Stimulated activated CD4-positive, alpha-beta T cell treated with anti-CD3 and anti-CD28 coated beads, TNF-alpha, amount 100 ng/mL, for 48 hours (primary cell): Measurements from ENCODE around the gene CDH23.

Experiments used
- DNase-seq, 3 donors: peaks; one replicate each; pipeline ENCODE4 v3.0.0-alpha.2; 2020; ENCODE audit warnings: low read depth in 3 of 3

Gene CDH23

DNA sequence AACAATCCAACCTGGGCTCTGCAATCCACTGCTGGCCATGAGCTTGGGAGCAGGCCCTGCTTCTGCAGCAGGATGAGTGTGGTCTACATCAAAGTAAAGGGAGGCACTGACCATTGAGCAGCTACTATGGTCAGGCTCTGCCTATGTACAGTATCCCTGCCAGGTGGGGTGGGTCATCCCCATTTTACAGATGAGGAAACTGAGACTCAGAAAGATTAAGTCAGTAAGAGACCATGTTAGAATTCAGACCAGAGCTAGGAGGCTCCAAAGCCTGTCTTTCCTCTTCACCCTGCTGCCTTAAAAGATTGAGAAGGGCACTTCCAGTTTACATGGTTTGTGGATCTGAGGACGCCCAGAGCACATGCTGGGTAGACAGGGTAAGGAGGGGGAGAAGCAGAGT lies 27.1 kb upstream of the CDH23 start:
- DNase-seq, result no peak

GRCh38 chr10:71370031-71370430 lies 26.7 kb upstream of the CDH23 start:
- DNase-seq, result no peak

- no peak for DNase-seq
Measured at GRCh38 chr10:71371750-71372166, 25.0 kb upstream of the CDH23 start.

DNA sequence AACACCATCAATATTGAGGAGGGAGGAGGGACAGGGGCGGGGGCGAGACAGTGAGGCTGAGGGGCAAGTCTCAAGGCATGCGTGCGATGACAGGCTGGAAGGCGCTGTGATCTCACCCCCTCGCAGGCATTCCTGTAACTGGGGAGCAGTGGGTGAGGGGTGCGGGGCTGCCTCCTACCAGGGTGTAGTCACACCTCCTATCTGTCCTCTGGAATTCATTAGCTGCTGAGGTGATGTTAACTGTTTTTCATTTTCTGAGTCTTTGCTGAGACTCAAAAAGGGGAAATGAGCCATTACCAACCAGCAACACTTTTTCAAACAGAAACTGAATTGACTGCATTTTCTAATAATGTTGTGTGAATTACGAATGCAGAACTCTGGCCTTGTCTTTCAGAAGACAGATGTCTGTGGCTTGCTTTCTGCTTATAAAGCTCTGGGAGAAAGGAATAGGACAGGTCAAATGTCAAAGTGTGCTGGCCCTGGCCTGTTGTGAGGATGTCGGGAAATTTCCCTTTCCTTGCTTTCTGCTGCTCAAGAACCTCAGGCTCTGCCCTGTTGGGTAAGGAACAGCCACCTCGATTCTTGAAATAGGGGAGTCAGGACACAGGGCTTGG lies 23.7 kb upstream of the CDH23 start:
- no peak for DNase-seq

DNA sequence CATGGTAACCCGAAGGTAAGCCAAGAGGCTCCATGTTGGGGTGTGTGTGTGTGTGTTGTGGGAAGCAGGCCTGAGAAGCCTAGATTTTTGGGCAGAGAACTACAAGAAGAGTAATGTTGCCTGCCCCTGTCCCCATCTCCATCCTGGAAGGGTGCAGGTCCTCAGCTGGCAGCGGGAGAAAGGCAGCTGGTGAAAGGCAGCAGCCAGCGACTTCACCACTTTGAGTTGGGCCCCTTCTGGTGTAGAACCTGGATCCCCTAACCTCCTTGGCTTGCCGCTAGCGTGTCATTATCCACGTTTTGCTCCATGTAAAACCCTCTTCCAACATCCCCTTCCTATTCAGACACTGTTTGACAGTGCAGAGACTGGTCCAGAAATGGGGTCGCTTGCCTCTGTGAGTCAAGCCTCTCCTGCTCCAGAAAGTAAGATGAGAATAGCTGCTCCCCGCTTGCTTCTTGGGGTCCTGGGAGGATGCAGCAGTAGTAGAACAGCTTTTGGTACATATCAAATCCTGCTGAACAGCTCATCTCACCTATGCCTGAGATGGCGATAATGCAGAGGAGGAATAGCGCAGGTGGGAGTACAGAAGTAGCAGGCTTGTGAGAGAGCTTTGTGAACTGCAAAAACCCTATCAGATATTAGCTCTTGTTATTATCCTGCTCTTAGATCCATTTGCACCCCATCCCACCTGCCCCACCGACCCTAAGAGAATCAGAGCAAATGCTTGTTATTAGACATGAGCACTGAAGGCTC lies 22.1 kb upstream of the CDH23 start:
- DNase-seq, result no peak

GRCh38 chr10:71375952-71376351 lies 20.8 kb upstream of the CDH23 start:
- DNase-seq, result no peak

- DNase-seq, result no peak
Measured at GRCh38 chr10:71378336-71379117, 18.2 kb upstream of the CDH23 start.

GRCh38 chr10:71379118-71379766 lies 17.5 kb upstream of the CDH23 start:
- DNase-seq, result no peak

- DNase-seq, result no peak
Measured at GRCh38 chr10:71380841-71381240, 15.9 kb upstream of the CDH23 start.

DNA sequence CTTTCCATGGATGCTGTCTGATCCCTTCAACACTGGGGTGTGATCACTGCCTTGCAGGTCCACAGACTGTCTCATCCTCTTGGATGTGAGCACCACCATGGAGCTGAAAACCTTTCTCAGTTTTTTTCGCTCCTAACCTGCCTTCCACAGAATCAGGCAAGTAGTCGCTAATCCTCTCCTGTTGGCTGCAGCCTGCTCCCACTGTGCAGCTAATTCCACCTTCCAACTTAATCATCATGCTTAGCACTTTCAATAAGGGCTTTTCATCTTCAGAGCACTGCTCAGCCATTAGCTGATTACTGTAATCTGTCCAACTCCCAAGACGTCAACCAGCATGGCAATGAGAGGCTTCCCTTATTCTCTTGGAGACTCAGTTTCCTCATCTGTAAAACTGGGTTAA lies 15.1 kb upstream of the CDH23 start:
- DNase-seq, result no peak

GRCh38 chr10:71382028-71382427 lies 14.7 kb upstream of the CDH23 start:
- DNase-seq, result no peak

- DNase-seq, result no peak
Measured at GRCh38 chr10:71382757-71383156, 14.0 kb upstream of the CDH23 start.

DNA sequence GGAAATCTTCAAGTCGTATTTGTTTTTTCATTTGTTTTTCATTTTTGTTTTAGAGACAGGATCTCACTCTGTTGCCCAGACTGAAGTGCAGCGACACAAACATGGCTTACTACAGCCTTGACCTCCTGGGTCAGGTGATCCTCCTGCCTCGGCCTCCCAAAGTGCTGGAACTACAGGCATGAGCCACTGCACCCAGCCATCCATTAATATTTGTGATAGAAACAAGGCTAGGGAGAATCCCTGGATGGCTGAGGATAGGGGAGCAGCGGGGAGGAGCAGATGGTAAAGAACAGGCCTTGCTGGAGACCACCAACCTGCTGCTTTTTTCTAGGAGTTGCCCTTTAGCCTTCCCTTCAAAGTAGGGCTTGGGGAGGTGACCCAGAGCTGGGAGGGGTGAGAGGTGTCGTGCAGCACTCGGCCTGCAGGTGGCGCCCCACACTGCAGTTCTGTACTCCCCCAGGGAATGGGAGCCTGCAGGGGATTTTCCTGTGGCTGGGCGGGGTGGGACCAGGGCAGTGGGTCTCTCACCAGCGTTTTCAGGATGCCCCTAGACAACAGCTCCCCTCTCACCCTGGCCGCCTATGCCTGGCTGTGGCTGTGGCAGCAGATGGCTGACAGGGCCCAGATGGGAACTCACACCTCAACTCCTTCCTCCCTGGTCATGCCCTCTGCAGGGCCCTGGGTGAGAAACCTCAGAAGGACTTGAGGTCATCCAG lies 12.6 kb upstream of the CDH23 start:
- peak; percentile 44 to 62 (median 60) for DNase-seq

- no peak for DNase-seq
Measured at GRCh38 chr10:71388171-71388570, 8.5 kb upstream of the CDH23 start.

- DNase-seq, result no peak
Measured at GRCh38 chr10:71388583-71389310, 8.0 kb upstream of the CDH23 start.

GRCh38 chr10:71389768-71390460 lies 6.8 kb upstream of the CDH23 start:
- DNase-seq, result no peak

DNA sequence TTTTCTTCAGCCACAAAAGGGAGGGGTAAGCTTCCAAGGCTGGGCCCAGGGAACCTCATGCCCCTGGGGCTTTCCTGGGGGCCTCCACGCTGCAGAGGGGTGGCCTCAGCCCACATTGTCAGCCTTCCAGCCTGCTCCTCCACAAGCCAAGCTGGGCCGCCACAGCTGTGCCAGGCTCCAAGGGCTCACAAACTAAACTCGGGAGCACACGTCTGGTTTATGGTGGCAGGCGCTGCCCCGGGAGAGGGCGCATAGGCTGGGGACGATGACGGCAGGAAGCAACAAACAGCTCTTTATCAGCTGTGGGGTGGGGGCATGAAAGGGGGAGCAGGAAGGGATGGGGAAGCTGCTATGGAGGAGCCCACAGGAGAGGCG lies 6.3 kb upstream of the CDH23 start:
- no peak for DNase-seq

- no peak for DNase-seq
Measured at GRCh38 chr10:71390921-71391690, 5.6 kb upstream of the CDH23 start.

DNA sequence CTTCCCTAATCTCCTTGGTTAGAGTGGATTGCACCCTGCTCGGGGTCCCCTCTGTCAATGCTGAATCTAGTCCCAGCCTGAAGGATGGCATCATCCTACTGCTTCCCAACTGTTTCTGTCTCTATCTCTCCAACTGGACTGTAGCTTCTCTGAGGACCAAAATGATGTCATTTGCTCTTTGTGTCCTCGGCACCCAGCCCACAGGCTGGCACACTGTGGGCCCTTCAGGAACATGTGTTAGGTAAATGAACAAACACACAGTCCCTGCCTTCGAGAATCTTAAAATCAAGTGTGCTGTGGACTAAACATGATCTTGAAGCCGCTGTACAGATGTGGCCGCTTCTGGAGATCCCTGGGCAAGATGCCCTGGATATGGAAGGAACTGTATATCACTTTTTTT lies 5.0 kb upstream of the CDH23 start:
- no peak for DNase-seq

DNA sequence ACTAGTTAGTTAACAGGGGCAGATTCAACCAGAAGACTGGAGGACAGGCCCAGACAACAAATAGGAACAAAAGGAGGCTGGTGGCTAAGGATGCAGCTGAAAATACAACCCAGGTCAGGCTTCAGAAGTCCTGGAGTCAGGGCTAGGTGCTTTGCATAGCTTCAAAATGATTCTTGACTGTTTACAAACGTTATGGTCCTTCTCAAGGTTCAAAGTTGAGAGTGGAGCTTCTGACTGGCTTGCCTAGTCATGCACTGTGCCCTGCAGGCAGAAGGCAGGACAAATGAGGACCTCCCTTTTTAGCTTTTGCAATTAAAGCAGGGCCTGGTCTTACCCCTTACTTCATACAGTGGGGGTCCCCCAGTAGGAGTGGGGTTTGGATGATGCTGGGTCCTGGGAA lies 4.4 kb upstream of the CDH23 start:
- no peak for DNase-seq
